ENCODE results near the gene HESX1.

The HESX1 gene

GRCh38 chr3:57166660-57167059 lies 33.1 kb downstream of the HESX1 start:
- no peak for FAIRE-seq

DNA sequence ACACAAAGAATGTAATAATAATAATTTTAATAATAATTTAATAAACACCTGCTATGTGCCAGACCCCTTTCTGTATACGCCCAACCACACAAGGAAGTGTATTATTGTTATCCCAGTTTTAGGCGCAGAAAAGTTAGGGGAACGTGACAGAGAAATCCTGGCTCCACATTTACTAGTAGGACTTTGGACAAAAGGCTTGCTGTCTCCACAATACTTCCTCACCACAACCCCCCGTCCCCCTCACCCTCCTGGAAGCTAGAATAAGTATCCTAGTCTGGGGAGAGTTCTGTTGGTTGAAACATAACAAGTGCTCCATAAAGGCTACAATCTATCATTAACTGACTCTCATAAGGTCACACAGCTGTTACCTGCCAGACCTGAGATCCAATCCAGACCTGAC lies 34.1 kb downstream of the HESX1 start:
- FAIRE-seq, result peak; percentile 21

DNA sequence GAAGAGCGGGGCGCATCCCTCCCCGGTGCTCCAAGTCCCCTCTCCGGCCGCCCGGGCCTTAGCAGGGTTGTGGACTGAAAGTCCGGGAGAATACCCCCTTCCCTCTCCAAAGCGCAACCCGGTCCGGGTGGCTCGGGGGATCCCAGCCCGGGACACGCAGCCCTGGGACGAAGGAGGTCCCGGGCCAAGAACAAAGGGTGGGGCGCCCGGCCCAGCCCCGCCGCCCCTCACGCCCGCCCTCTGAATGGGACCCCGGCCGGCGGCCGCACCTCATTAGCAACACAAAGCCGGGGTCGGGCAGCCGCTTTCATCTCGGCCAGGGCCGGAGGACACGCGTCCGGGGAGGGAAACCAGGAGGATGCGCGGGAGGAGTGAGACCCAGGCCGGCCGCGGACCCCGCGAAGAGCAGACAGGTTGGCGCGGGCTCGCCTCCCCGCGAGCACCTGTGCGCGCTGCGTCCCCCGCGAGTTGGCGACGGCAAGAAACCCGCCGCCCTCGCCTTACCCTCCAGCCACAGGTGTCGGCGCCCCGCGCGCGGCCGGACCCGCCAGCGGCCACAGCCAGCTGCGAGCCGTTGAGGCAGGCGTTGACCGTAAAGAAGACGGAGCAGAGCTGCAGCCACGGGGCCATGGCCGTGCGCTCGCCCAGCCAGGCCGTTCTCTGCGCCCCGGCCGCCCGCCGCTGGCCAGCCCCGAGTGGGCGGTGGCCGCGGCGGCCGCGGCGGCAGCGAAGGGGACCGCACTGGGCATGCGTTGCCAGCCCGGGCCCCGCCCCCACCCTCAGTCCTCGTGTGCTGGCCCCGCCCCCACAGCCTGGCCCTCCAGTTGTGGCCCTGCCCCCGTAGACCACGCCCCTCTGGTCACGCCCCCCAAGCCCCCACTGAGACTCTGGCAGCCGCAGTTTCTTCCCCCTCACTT lies 34.9 kb downstream of the HESX1 start, which contains the start of gene IL17RD:
Gene IL17RD, minus strand, starts transcription at position 697 of the 917 bp plus-strand sequence. Its CDS starts 67 bp downstream, at position 630.
- no peak for FAIRE-seq

- FAIRE-seq, result no peak
Measured at GRCh38 chr3:57164217-57164656, 35.5 kb downstream of the HESX1 start.

GRCh38 chr3:57163751-57164150 lies 36.0 kb downstream of the HESX1 start:
- no peak for FAIRE-seq

- FAIRE-seq, result no peak
Measured at GRCh38 chr3:57161915-57162314, 37.9 kb downstream of the HESX1 start.

- FAIRE-seq, result peak; percentile 17
Measured at GRCh38 chr3:57160765-57161538, 38.8 kb downstream of the HESX1 start.

DNA sequence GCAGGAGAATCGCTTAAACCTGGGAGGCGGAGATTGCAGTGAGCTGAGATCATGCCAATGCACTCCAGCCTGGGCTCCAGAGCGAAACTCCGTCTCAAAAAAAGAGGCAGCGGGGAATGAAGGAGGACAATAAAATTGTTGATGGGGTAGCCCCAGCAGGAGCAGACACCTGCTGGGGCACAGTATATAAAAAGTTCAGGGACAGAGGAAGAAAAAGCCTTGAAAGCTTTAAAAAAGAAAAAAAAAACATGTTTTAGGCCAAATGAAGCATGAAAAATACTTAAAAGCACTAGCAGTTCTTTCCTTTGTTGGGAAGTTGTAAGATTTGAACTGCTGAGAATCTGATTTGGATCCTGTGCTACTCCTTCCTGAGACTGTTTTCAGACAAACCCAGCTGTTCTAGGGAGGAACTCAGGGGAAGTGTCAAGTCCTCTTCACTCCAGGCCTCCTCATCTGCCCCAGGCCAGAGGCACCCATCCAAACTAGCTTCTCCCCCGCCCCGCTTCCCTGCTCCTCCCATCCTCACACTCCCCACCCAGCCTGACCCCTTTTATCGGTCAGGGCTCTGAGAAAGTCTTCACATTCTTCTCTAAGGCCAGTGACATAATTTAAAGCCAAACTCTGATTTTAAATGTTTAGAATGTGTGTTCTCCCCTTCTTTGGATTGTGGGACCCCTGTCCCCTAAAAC lies 39.6 kb downstream of the HESX1 start:
- no peak for FAIRE-seq

DNA sequence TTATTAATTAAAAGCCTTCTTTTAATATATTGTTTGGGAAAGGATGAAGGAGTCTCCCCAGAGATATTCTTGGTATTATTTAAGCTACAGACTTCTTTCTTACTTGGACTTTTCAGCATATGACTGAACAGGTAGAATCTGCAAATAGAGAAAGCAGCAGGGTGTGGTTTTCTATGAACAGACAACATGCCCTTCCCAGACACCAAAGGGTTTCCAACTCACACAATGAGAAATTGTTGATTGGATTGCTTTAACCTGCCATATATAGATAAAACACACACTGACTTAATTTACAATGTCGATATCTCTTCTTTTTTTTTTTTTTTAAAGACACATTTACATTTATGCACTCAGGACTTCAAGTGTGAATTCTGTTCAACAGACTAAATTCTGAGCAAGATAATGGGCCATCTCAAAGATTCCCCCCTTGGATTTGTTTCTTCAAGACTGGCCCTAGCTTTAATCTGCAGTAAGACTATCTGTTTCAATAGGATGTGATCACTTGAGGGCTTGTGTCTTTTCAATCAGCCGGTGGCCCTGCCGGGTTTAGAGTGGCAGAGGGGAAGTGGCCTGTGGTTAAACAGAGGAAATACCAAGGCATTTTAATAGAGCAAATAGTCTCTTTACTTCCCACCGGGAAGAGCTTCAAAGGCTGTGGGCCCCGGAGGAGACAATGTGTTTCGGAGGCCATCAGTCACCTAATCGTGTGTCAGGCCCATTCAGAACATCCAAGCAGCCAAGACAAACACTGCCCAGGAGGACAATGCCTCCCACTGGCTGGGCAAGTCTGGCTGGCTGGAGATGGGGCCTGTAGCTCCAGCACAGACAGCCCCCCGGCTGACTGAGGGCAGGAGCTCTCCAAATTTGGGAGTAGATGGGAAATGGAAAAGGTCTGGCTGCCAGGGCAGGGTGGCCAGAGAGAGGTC lies 40.7 kb downstream of the HESX1 start:
- FAIRE-seq, result no peak

GRCh38 chr3:57158325-57158724 lies 41.5 kb downstream of the HESX1 start:
- FAIRE-seq, result no peak

DNA sequence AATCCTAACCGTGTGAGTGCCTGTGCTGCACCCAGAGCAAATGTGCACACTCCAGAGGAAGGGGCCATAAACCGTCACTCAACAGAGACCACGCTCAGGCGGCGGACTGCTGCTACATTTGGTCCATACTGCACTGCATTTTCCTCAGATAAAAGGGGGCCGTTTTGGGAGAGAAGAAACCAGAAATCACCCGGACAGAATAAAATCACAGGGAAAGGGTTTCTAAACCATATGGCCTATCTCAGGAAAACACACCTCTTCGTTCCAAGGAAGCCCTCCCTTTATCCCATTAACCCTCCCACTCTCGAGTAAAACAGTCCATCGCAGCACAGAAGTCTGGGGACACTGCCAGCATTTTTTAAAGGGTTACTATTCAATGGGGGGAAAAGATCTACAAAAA lies 42.2 kb downstream of the HESX1 start:
- FAIRE-seq, result peak; percentile 92

- FAIRE-seq, result no peak
Measured at GRCh38 chr3:57155310-57155643, 44.5 kb downstream of the HESX1 start.

DNA sequence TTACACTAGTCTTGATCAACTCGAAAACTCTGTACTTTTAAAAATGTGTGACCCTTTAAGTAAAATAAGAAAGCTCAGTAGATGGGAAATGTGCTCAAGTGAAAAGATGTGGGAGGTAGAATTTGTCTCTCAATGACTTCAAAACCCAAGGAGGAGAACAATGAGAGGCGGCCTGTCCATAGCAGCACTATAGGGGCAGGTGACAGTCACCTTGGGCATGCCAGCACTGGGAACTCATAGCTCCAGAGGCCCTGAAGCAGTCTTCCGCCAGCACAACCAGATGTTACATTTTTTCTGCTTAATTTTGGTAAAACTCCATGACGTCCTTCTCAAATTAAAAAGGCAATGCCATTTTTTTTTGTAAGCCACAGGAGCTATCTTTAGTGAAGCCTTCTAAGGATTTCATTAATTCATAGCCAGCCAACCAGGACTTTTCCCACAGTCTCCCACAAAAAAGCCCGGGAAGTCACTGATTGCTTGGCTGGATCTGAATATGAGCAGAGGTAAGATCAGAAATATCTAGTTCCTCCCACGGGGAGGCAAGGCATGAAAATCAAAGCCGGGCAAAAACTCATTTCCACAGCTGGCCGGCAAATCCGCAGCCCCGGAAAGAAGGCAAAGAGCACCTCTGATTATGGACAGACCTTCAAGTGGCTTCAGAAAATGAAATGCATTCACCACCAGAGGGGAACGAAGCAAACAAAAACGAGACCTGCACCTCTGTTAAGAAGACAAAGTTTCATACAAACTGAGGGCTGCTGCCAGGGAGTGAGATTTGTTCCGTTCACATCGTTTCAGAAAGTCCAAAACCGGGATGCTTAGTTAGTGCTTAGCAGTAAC lies 45.1 kb downstream of the HESX1 start:
- peak; percentile 83 for FAIRE-seq

- peak; percentile 88 for FAIRE-seq
Measured at GRCh38 chr3:57152151-57153143, 47.3 kb downstream of the HESX1 start.

DNA sequence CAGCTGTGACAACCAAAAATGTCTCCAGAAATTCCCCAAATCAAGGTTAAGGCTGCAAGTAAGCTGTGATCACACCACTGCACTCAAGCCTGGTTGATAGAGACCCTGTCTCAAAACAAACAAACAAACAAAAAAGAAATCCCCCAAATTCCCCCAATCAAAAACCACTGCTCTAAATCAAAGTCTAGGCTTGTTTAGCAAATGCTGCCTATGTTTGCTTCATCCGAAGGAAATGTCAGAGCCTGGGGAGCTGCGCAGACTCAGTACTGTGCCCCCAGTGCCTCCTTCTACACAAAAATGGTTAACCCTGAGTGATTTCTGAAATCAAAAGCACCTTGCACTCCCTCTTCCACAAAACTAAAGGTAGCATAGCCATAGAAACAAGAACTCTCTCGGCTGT lies 48.0 kb downstream of the HESX1 start:
- peak; percentile 6 for FAIRE-seq

DNA sequence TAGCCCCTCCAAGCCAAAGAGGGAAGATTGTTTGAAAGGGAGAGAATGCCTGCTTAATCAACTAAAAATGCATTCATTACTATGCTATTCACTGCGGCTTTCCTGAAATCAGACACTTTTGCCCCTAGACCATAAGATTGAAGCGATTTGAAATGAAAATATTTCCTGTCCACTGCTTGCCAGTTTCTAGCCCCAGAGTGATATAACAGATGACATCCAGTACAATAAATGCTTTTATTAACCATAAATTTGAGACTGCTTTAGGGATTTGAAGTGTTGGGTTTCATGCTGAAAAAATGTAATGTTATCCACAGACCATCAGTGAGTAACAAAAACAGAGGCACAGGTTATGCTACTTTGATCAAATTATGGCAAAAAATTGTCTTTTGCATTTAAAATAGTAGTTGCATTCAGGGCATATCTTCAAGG lies 48.7 kb downstream of the HESX1 start:
- FAIRE-seq, result peak; percentile 52

DNA sequence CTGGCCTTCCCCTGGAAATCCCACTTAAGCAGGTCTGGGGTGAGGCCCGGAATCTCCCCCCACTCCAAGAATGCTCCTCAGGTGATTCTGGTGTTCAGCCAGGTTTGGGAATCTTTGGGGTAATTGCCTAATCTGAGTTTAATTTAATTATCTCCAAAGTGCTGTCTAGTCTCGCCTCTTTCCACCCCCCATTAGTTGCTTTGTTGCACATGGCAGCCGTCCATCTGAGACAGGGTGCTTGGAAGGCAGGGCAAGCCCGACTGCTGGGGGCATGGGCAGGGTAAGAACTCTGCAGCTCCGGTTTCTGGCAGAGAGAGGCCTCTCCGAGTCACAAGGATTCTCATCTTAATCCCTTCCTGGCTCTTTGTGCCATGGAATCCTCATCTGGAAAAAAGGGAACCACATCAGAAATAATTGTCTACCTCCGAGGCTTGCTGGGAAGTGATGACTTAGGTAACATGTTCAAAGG lies 49.6 kb downstream of the HESX1 start:
- no peak for FAIRE-seq

Measured in G401.6 (cell line).